ENCODE results near the gene SPTLC3. TPM values are rescaled to one million over a fixed set of nuclear protein-coding genes. Genes with fewer than 3 reads are reported as not detected.

The SPTLC3 gene
- total and polyA plus RNA-seq, 8 donors = 1.1 to 33.9 (median 2.1) TPM; not detected in 1

GRCh38 chr20:13149371-13150105, 140.8 kb downstream of the SPTLC3 start:
- no peaks in the 10 kb centered on the region for H3K9me3 ChIP-seq
- peaks cover 0 to 10% (median 4%) of the 10 kb centered on the region in 4 donors for H3K36me3 ChIP-seq
- DNase-seq = no peak
- H3K27me3 ChIP-seq = no peaks in the 10 kb centered on the region
- intact Hi-C loops (cut with DNase I; ENCODE audit: low total_unique reads) = no loop called here
- TF ChIP-seq, protein P1, sequence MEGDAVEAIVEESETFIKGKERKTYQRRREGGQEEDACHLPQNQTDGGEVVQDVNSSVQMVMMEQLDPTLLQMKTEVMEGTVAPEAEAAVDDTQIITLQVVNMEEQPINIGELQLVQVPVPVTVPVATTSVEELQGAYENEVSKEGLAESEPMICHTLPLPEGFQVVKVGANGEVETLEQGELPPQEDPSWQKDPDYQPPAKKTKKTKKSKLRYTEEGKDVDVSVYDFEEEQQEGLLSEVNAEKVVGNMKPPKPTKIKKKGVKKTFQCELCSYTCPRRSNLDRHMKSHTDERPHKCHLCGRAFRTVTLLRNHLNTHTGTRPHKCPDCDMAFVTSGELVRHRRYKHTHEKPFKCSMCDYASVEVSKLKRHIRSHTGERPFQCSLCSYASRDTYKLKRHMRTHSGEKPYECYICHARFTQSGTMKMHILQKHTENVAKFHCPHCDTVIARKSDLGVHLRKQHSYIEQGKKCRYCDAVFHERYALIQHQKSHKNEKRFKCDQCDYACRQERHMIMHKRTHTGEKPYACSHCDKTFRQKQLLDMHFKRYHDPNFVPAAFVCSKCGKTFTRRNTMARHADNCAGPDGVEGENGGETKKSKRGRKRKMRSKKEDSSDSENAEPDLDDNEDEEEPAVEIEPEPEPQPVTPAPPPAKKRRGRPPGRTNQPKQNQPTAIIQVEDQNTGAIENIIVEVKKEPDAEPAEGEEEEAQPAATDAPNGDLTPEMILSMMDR (IDR thresholded peaks at IDR 0.05) = no peak
- H3K4me1 ChIP-seq = peaks cover 0 to 6% (median 0%) of the 10 kb centered on the region in 4 donors
- no peak overlapping the region for H3K27ac ChIP-seq
- 78 to 88% (median 84%) methylated on average over 8 of the region's 8 CpGs for WGBS, 5 donors
- H3K4me3 ChIP-seq = no peak overlapping the region

DNA sequence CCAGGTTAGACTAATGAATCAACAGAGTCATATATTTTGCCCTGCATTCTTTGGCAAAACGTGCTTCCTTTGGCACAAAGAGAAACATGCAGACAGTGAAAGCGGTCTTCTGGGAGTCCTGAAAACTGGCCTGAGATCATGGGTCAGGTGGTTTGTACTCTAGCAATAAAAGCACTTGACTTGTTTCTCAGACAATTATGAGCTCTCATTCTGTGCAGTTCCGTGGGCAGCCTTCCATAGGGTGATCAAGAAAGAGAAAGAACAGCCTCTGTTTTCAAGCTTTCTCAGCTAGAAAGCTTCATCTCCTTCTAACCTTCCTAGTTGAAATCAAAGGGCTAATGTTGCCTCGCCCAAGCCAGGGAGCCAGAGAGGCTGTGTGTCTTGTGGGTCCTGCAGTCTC, 149.6 kb downstream of the SPTLC3 start:
- intact Hi-C loops (cut with DNase I; ENCODE audit: low total_unique reads) = no loop called here
- peaks cover 0 to 20% (median 9%) of the 10 kb centered on the region in 4 donors for H3K36me3 ChIP-seq
- no peaks in the 10 kb centered on the region for H3K27me3 ChIP-seq
- H3K4me1 ChIP-seq = peaks cover 0 to 15% (median 0%) of the 10 kb centered on the region in 4 donors
- 52 to 76% (median 71%) methylated on average over 4 of the region's 4 CpGs for WGBS, 5 donors
- no peaks in the 10 kb centered on the region for H3K9me3 ChIP-seq
- DNase-seq = peak in 1 of 2 donors; percentile 34
- no peak for TF ChIP-seq POLR2AphosphoS5 (IDR thresholded peaks at IDR 0.05)
- TF ChIP-seq, protein P1 (IDR thresholded peaks at IDR 0.05) = no peak
- TF ChIP-seq EP300 (IDR thresholded peaks at IDR 0.05) = no peak
- no peak for TF ChIP-seq POLR2A (IDR thresholded peaks at IDR 0.05)
- H3K4me3 ChIP-seq = no peak overlapping the region
- peak overlapping the region in 1 of 5 donors; percentile 12 for H3K27ac ChIP-seq

DNA sequence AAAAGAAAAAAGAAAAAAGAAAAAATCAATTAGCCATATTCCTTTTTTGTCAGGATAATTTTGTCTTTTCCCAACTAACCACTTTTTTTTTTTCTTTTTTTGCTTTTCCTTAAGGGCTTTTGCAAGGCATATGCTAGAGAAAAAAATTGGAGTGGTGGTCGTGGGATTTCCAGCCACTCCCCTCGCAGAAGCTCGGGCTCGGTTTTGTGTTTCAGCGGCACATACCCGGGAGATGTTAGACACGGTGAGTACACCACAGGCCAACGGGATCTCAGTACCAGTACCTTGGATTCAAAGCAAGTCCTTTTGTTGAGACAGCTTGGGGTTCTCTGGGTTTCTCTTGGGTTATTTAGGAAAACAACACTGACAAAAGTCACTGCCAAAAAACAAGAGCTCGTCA, 151.1 kb downstream of the SPTLC3 start:
- 89 to 93% (median 91%) methylated on average over 9 of the region's 9 CpGs for WGBS, 5 donors
- peaks cover 0 to 6% (median 3%) of the 10 kb centered on the region in 4 donors for H3K36me3 ChIP-seq
- peaks cover 0 to 15% (median 0%) of the 10 kb centered on the region in 4 donors for H3K4me1 ChIP-seq
- H3K27ac ChIP-seq = no peak overlapping the region
- no peaks in the 10 kb centered on the region for H3K9me3 ChIP-seq
- no peak for DNase-seq
- intact Hi-C loops (cut with DNase I; ENCODE audit: low total_unique reads) = no loop called here
- H3K27me3 ChIP-seq = no peaks in the 10 kb centered on the region
- no peak overlapping the region for H3K4me3 ChIP-seq
- TF ChIP-seq POLR2A (IDR thresholded peaks at IDR 0.05) (no peak), POLR2AphosphoS5 (IDR thresholded peaks at IDR 0.05) (no peak), EP300 (IDR thresholded peaks at IDR 0.05) (no peak)
- TF ChIP-seq, protein P1 (IDR thresholded peaks at IDR 0.05) = no peak

- no peaks in the 10 kb centered on the region for H3K27me3 ChIP-seq
- no peak for TF ChIP-seq POLR2A (IDR thresholded peaks at IDR 0.05)
- TF ChIP-seq, protein P1 (IDR thresholded peaks at IDR 0.05) = no peak
- TF ChIP-seq EP300 (IDR thresholded peaks at IDR 0.05) = no peak
- no peak for TF ChIP-seq POLR2AphosphoS5 (IDR thresholded peaks at IDR 0.05)
- 70 to 78% (median 75%) methylated on average over 4 of the region's 4 CpGs for WGBS, 5 donors
- H3K9me3 ChIP-seq = no peaks in the 10 kb centered on the region
- H3K27ac ChIP-seq = no peak overlapping the region
- no peaks in the 10 kb centered on the region for H3K36me3 ChIP-seq
- no peaks in the 10 kb centered on the region for H3K4me1 ChIP-seq
- intact Hi-C loops (cut with DNase I; ENCODE audit: low total_unique reads) = no loop called here
- H3K4me3 ChIP-seq = no peak overlapping the region
- no peak for DNase-seq
Measured at GRCh38 chr20:13165203-13165602, 156.4 kb downstream of the SPTLC3 start.
